SKM-1 (cell line): ENCODE measurements around the gene AKAP1.

Source experiments
- DNase-seq: peaks from one replicate; lab custom pipeline; 2025; ENCODE audit not compliant: unreplicated experiment; lab: John Stamatoyannopoulos, UW

Gene AKAP1

DNA sequence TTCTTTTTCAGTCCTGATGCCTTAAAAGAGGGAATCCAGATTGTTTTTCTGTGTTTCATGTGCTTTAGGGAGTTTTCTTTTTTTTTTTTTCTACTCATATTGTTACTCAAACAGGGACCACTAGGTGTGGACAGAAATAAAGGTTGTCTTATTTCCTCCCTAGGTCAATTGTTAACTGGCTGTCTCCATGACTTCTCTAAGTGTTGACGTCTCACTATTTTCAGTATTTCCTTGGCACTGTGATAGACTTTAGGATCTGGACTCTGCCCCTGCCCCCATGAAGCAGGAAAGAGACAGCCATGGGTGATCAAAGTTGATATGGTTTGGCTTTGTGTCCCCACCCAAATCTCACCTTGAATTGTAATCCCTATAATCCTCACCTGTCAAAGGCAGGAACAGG, 73.7 kb downstream of the AKAP1 start:
- DNase-seq: no peak

DNA sequence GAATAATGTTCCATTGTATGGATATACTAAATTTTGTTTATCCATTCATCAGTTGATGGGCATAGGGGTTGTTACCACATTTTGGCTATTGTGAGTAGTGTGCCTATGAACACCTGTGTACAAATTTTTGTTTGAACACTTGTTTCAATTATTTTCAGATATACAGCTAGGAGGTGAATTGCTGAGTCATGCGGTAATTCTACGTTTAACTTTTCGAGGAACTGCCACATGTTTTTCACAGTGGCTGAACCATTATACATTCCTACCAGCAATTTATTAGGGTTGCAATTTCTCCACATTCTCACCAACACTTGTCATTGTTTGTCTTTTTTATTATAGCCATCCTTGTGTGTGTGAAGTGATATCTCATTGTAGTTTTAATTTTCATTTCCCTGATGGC, 75.6 kb downstream of the AKAP1 start:
- no peak for DNase-seq

DNA sequence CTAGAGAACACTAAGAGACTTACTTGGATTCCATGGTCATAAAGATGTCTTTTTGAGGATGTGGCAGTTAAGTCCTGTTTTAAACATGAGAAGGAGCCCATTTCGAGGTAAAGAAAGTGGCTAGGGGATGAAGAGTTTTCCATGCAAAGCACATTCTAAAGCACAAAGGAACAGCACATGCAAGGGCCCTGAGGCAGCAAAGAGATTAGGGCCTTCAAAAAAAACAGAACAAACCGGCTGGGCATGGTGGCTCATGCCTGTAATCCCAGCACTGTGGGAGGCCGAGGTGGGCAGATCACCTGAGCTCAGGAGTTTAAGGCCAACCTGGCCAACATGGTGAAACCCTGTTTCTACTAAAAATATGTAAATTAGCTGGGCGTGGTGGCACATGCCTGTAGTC, 79.8 kb downstream of the AKAP1 start:
- DNase-seq: no peak

DNA sequence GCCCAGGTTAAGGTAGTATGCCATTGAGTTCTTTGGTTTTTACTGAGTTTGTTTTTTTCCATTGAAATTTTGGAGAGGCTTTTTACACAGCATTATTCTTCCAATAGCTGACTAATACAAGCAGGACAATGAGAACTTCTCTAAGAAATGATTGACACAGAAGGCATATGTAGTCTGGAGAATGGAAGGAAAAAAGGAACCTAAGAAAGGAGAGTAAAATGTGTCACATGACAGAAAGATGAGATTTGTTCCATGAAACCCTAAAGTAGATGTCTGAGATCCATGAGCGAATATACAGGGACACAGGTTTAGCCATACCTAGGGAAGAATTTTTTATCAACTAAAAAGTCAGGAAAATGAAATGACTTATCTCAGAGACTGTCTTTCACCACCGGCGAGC, 80.7 kb downstream of the AKAP1 start:
- DNase-seq: no peak

DNA sequence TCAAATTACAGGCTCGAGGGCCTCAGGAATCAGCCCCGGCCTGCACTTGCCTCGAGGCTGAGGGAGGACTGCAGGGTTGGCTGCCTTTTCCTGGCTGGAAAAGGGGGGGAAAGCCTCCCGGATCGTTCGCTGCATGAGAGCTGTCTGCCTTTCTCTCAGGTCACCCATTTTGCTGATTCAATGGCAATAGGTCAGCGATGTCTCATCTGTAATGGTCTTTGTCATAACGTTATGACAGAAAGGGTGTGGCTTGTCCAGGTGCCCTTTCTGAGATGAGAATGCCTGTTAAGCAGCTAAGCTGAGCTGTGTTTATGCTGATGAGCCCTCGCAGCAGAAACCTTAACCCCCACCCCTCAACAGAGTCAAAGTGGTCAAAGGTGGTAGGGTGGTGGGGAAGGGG, 81.8 kb downstream of the AKAP1 start:
- DNase-seq: no peak

DNA sequence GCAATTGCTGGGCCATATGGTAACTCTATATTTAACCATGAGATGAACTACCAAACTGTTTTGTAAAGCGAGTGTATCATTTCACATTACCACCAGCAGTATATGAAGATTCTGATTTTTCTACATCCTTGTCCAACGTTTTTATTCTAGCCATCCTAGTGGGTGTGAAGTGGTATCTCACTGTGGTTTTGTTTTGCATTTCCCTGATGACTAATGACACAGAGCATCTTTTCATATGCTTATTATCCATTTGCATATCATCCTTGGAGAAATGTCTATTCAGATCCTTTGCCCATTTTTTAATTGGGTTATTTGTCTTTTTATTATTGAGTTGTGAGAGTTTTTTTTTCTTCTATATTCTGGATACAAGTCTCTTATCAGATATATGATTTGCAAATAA, 83.6 kb downstream of the AKAP1 start:
- DNase-seq: no peak

GRCh38 chr17:57170866-57171265, 85.8 kb downstream of the AKAP1 start:
- DNase-seq: no peak
